IMR-90 (cell line): ENCODE measurements around the gene CGRRF1. TPM values are rescaled to one million over a fixed set of nuclear protein-coding genes. Genes with fewer than 3 reads are reported as not detected.

Experiments used
- ATAC-seq: fragments of 200-7000 bp; cut with Tn5 transposase; 2 replicates; pipeline ENCODE4 v1.9.1; 2020; ENCODE audit warnings: low read depth, mild to moderate bottlenecking, moderate library complexity
- BruUV-seq: library from RNA; stranded (reverse); fragments of 400-500 nt; replicated peaks from 2 replicates; lab custom pipeline; 2021; lab: Mats Ljungman, UMichigan
- CTCF ChIA-PET: fragments of 300-600 bp; formaldehyde crosslinking; extraction: SDS; loops from one replicate; lab custom pipeline; 2021; ENCODE audit warnings: antibody characterized with exemption; lab: Yijun Ruan, JAX
- POLR2A ChIA-PET: fragments of 300-600 bp; sonication (Branson Sonifier 250); formaldehyde crosslinking; loops from one replicate; lab custom pipeline; 2022; ENCODE audit warnings: antibody characterized with exemption; ENCODE audit not compliant: unreplicated experiment; lab: Charles Lee
- DNase-seq: peaks from one replicate; pipeline ENCODE4 v3.0.0; 2013
- H2AFZ ChIP-seq: replicated peaks from 2 replicates; pipeline ENCODE3; 2013; ENCODE audit warnings: low read length, mild to moderate bottlenecking; ENCODE audit not compliant: poor library complexity
- H2AK5ac ChIP-seq: 2 replicates; pipeline ENCODE4 v1.6.1; 2013; ENCODE audit warnings: low read depth, low read length, inconsistent platforms
- H2AK9ac ChIP-seq: replicated peaks from 2 replicates; pipeline ENCODE3; 2013; ENCODE audit warnings: mild to moderate bottlenecking, low read depth, low read length, moderate library complexity; ENCODE audit not compliant: poor library complexity
- H2BK120ac ChIP-seq: 2 replicates; pipeline ENCODE4 v1.6.1; 2013; ENCODE audit warnings: low read depth, low read length, inconsistent platforms
- H2BK15ac ChIP-seq: 3 replicates; pipeline ENCODE4 v1.6.1; 2013; ENCODE audit warnings: low read depth, low read length, inconsistent platforms
- H2BK20ac ChIP-seq: 2 replicates; pipeline ENCODE4 v1.6.1; 2013; ENCODE audit warnings: low read depth, mild to moderate bottlenecking, inconsistent platforms, low read length, moderate library complexity
- H2BK5ac ChIP-seq: 2 replicates; pipeline ENCODE4 v1.6.1; 2013; ENCODE audit warnings: mild to moderate bottlenecking, low read depth, low read length, inconsistent platforms; ENCODE audit not compliant: poor library complexity, severe bottlenecking
- H3K14ac ChIP-seq: replicated peaks from 2 replicates; pipeline ENCODE4 v1.6.1; 2013; ENCODE audit warnings: low read depth, low read length, inconsistent platforms
- H3K18ac ChIP-seq: 2 replicates; pipeline ENCODE4 v1.6.1; 2013; ENCODE audit warnings: low read depth, low read length, control low read depth
- H3K23ac ChIP-seq: 2 replicates; pipeline ENCODE4 v1.6.1; 2013; ENCODE audit warnings: low read depth, low read length, inconsistent platforms
- H3K27ac ChIP-seq: 2 replicates; pipeline ENCODE4 v1.5.1; 2013; ENCODE audit warnings: mild to moderate bottlenecking, control low read depth, low read length; ENCODE audit not compliant: insufficient read depth
- H3K27me3 ChIP-seq: 2 replicates; pipeline ENCODE4 v1.6.1; 2013; ENCODE audit warnings: low read length; ENCODE audit not compliant: control insufficient read depth, insufficient read depth
- H3K36me3 ChIP-seq: 2 replicates; pipeline ENCODE4 v1.6.1; 2013; ENCODE audit warnings: low read length, mixed read lengths; ENCODE audit not compliant: control insufficient read depth, insufficient read depth
- H3K4ac ChIP-seq: 2 replicates; pipeline ENCODE4 v1.6.1; 2013; ENCODE audit warnings: low read depth, low read length, inconsistent platforms
- H3K4me1 ChIP-seq: 2 replicates; pipeline ENCODE4 v1.6.1; 2013; ENCODE audit warnings: low read length, mixed read lengths; ENCODE audit not compliant: control insufficient read depth, insufficient read depth
- H3K4me2 ChIP-seq: 2 replicates; pipeline ENCODE4 v1.6.1; 2013; ENCODE audit warnings: low read depth, mild to moderate bottlenecking, control low read depth, low read length, moderate library complexity
- H3K4me3 ChIP-seq: 2 replicates; pipeline ENCODE4 v1.5.1; 2013; ENCODE audit warnings: low read depth, mild to moderate bottlenecking, control low read depth, low read length, moderate library complexity; ENCODE audit not compliant: insufficient read depth
- H3K56ac ChIP-seq: 2 replicates; pipeline ENCODE4 v1.6.1; 2013; ENCODE audit warnings: low read length, inconsistent platforms; ENCODE audit not compliant: insufficient read depth; ENCODE audit errors: extremely low read depth
- H3K79me1 ChIP-seq, 2 experiments: 2 replicates each; pipeline ENCODE4 v1.6.1; 2013; ENCODE audit warnings: low read length in 2 of 2, inconsistent platforms in 1 of 2, low read depth in 1 of 2
- H3K9ac ChIP-seq: 2 replicates; pipeline ENCODE4 v1.6.1; 2013; ENCODE audit warnings: low read depth, low read length, control low read depth
- H3K9me1 ChIP-seq: 2 replicates; pipeline ENCODE4 v1.6.1; 2013; ENCODE audit warnings: low read length, inconsistent platforms; ENCODE audit not compliant: insufficient read depth
- H3K9me3 ChIP-seq: 2 replicates; pipeline ENCODE4 v1.6.1; 2013; ENCODE audit warnings: low read length; ENCODE audit not compliant: control insufficient read depth, insufficient read depth
- H4K20me1 ChIP-seq: 2 replicates; pipeline ENCODE4 v1.6.1; 2013; ENCODE audit warnings: low read length, inconsistent platforms; ENCODE audit not compliant: insufficient read depth
- H4K5ac ChIP-seq: 2 replicates; pipeline ENCODE4 v1.6.1; 2013; ENCODE audit warnings: mild to moderate bottlenecking, low read depth, low read length, control low read depth
- H4K8ac ChIP-seq, 2 experiments: 2 replicates each; pipeline ENCODE4 v1.6.1; 2013; ENCODE audit warnings: low read depth in 2 of 2, low read length in 2 of 2, control low read depth in 1 of 2, inconsistent platforms in 1 of 2
- H4K91ac ChIP-seq: 2 replicates; pipeline ENCODE4 v1.6.1; 2013; ENCODE audit warnings: low read depth, low read length, inconsistent platforms; ENCODE audit not compliant: insufficient read depth
- BHLHE40 ChIP-seq: fragments of 150-350 bp; IDR thresholded peaks from 2 replicates; pipeline ENCODE4 v1.6.1; 2016; ENCODE audit warnings: mild to moderate bottlenecking, low read depth, low read length
- CEBPB ChIP-seq: IDR thresholded peaks from 2 replicates; pipeline ENCODE4 v1.6.1; 2012; ENCODE audit warnings: low read depth, low read length, improper control_type of control experiment
- CHD1 ChIP-seq: IDR thresholded peaks from 2 replicates; pipeline ENCODE4 v1.6.1; 2012; ENCODE audit warnings: low read depth, low read length, improper control_type of control experiment
- FOS ChIP-seq: fragments of 150-350 bp; IDR thresholded peaks from 2 replicates; pipeline ENCODE4 v1.6.1; 2016; ENCODE audit warnings: low read depth, low read length
- MAFK ChIP-seq: IDR thresholded peaks from 2 replicates; pipeline ENCODE4 v1.6.1; 2012; ENCODE audit warnings: low read depth, low read length, improper control_type of control experiment
- MXI1 ChIP-seq: IDR thresholded peaks from 2 replicates; pipeline ENCODE4 v1.6.1; 2012; ENCODE audit warnings: low read depth, mild to moderate bottlenecking, low read length, moderate library complexity, borderline replicate concordance
- NFE2L2 ChIP-seq: fragments of 150-350 bp; IDR thresholded peaks from 2 replicates; pipeline ENCODE4 v1.6.1; 2016; ENCODE audit warnings: low read depth, mild to moderate bottlenecking, low read length
- RAD21 ChIP-seq: IDR thresholded peaks from 2 replicates; pipeline ENCODE4 v1.6.1; 2012; ENCODE audit warnings: low read length, improper control_type of control experiment
- RCOR1 ChIP-seq: IDR thresholded peaks from 2 replicates; pipeline ENCODE4 v1.6.1; 2012; ENCODE audit warnings: mild to moderate bottlenecking, low read length, improper control_type of control experiment; ENCODE audit not compliant: insufficient replicate concordance
- RFX5 ChIP-seq: IDR thresholded peaks from 2 replicates; pipeline ENCODE4 v1.8.0; 2012; ENCODE audit warnings: low read depth, mild to moderate bottlenecking, low read length, moderate library complexity
- SMC3 ChIP-seq: fragments of 150-350 bp; IDR thresholded peaks from 2 replicates; pipeline ENCODE4 v1.6.1; 2016; ENCODE audit warnings: low read depth, mild to moderate bottlenecking, antibody characterized with exemption, low read length, moderate library complexity
- USF2 ChIP-seq: fragments of 150-350 bp; IDR thresholded peaks from 2 replicates; pipeline ENCODE4 v1.6.1; 2017; ENCODE audit warnings: mild to moderate bottlenecking, antibody characterized with exemption, low read length, low read depth
- WGBS, 2 experiments: methylation state at CpG; one replicate each; pipeline versions ENCODE4 v1.1.5 to v1.1.7; 2013; ENCODE audit warnings: missing lambda C conversion rate in 2 of 2; ENCODE audit not compliant: insufficient read length in 1 of 2; ENCODE audit errors: extremely low coverage in 2 of 2; 5-methylcytosine and 5-hydroxymethylcytosine counted together
- dilution Hi-C: fragments of 300-500 bp; cut with HindIII; formaldehyde crosslinking; loops from one replicate; pipeline ENCODE4 v1.14.3; 2018; ENCODE audit warnings: low sequenced_read_pairs; ENCODE audit not compliant: unreplicated experiment
- in situ Hi-C: fragments of 300-500 bp; cut with MboI; formaldehyde crosslinking; loops from 3 replicates; pipeline ENCODE4 v1.14.3; 2019; ENCODE audit warnings: low sequenced_read_pairs, inconsistent platforms, mixed read lengths
- intact Hi-C: fragments of 100-400 bp; cut with micrococcal nuclease; formaldehyde crosslinking; loops from 2 replicates; pipeline ENCODE4 v1.10.0; 2022
- polyA plus RNA-seq, 3 experiments: library from polyadenylated mRNA; depleted of rRNA; stranded (reverse); fragments of >200 nt; gene quantifications; 2 replicates each; pipeline ENCODE4 v1.2.3, GENCODE V29; 2012; ENCODE audit warnings: low replicate concordance in 1 of 3
- total RNA-seq: library from RNA; depleted of rRNA; stranded (reverse); fragments of >200 nt; gene quantifications from 2 replicates; pipeline ENCODE4 v1.2.3, GENCODE V29; 2012
- TF ChIP-seq, protein P1 (sequence below): conservative IDR thresholded peaks from 2 replicates; pipeline ENCODE4 v1.5.1; 2012; ENCODE audit warnings: mild to moderate bottlenecking, low read depth, low read length, improper control_type of control experiment
- TF ChIP-seq, protein P2 (sequence below): fragments of 150-350 bp; IDR thresholded peaks from 2 replicates; pipeline ENCODE4 v1.6.1; 2016; ENCODE audit warnings: low read depth, mild to moderate bottlenecking, low read length, moderate library complexity, borderline replicate concordance

Gene CGRRF1
- total and polyA plus RNA-seq, 2 of the 4 experiments (the other 2 are of a cell fraction), result 6.0 to 13.8 TPM

DNA sequence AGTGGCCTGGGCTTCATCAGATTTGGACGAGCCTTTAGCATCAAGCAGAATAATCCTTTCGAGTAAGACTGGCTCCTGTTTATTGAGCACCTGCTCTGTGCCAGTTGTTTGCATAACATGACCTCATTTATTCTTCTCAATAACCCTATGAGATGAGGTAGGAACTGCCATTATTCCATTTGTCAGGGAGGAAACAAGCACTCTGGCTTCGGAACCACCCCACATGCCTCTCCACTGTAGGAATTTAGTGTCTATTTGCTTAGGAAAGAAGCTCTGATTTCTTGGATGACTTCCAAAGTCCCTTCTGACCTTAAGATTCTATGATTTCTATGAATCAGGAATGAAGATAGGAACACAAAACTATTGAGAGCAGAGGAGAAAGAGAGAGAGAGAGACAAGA lies 68.3 kb downstream of the CGRRF1 start:
- dilution Hi-C loops, result no loop called here
- DNase-seq, result peak; percentile 78
- peak overlapping the region; percentile 4; the same call in 1 of the 2 replicates for H3K27ac ChIP-seq

More for the DNA sequence above, 68.3 kb downstream of the CGRRF1 start:
- Histone ChIP-seq H3K4me3 (no peak overlapping the region), H3K4ac (no peak overlapping the region), H3K9me1 (peaks cover 39% of the 10 kb centered on the region), H2BK15ac (no peak overlapping the region), H4K20me1 (peaks cover 88% of the 10 kb centered on the region), H4K91ac (no peak overlapping the region), H3K36me3 (peaks cover 12% of the 10 kb centered on the region), H4K5ac (no peak overlapping the region), H3K14ac (0 out of 2 replicates have a peak overlapping the region, but pooled peaks have one; percentile 20), H3K4me2 (no peak overlapping the region; the same call in 1 of the 2 replicates), H3K18ac (no peak overlapping the region), H3K9me3 (no peaks in the 10 kb centered on the region), H2AFZ (no peak overlapping the region), H2AK9ac (peak overlapping the region; percentile 48), H2AK5ac (peak overlapping the region; percentile 43; the same call in 1 of the 2 replicates), H3K23ac (peak overlapping the region; percentile 22; the same call in 1 of the 2 replicates), H3K9ac (no peak overlapping the region), H2BK5ac (peak overlapping the region; percentile 14), H3K56ac (no peak overlapping the region), H4K8ac (no peak overlapping the region), H2BK120ac (no peak overlapping the region), H3K4me1 (peaks cover 38% of the 10 kb centered on the region), H2BK20ac (no peak overlapping the region), H3K79me1 (peaks cover 39 to 88% of the 10 kb centered on the region in 2 experiments), H3K27me3 (no peaks in the 10 kb centered on the region)
- intact Hi-C loops, result loop anchor here (2.0 kb wide), 1 partner anchor 13 kb away; no protein-coding TSS in a partner anchor
- WGBS, 2 experiments, result no CpG with 5 or more reads among the region's 3 CpGs
- TF ChIP-seq MAFK, result no peak
- no peak for TF ChIP-seq MXI1
- no peak for TF ChIP-seq NFE2L2
- TF ChIP-seq, protein P1, sequence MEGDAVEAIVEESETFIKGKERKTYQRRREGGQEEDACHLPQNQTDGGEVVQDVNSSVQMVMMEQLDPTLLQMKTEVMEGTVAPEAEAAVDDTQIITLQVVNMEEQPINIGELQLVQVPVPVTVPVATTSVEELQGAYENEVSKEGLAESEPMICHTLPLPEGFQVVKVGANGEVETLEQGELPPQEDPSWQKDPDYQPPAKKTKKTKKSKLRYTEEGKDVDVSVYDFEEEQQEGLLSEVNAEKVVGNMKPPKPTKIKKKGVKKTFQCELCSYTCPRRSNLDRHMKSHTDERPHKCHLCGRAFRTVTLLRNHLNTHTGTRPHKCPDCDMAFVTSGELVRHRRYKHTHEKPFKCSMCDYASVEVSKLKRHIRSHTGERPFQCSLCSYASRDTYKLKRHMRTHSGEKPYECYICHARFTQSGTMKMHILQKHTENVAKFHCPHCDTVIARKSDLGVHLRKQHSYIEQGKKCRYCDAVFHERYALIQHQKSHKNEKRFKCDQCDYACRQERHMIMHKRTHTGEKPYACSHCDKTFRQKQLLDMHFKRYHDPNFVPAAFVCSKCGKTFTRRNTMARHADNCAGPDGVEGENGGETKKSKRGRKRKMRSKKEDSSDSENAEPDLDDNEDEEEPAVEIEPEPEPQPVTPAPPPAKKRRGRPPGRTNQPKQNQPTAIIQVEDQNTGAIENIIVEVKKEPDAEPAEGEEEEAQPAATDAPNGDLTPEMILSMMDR, result no peak
- TF ChIP-seq CHD1, result no peak
- TF ChIP-seq CEBPB, result no peak
- TF ChIP-seq BHLHE40, result no peak
- no peak for TF ChIP-seq RFX5
- TF ChIP-seq SMC3, result no peak
- TF ChIP-seq FOS, result no peak
- TF ChIP-seq, protein P2, sequence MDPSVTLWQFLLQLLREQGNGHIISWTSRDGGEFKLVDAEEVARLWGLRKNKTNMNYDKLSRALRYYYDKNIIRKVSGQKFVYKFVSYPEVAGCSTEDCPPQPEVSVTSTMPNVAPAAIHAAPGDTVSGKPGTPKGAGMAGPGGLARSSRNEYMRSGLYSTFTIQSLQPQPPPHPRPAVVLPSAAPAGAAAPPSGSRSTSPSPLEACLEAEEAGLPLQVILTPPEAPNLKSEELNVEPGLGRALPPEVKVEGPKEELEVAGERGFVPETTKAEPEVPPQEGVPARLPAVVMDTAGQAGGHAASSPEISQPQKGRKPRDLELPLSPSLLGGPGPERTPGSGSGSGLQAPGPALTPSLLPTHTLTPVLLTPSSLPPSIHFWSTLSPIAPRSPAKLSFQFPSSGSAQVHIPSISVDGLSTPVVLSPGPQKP, result no peak
- TF ChIP-seq RCOR1, result no peak
- no peak for TF ChIP-seq RAD21
- no peak for TF ChIP-seq USF2
- ATAC-seq, result peak; percentile 48
- no TSS peak for BruUV-seq
- in situ Hi-C loops, result no loop called here
- ChIA-PET POLR2A (interaction anchor here (1.1 kb wide), 1 partner anchor 13 kb away, joined by 4 read pairs; no protein-coding TSS in a partner anchor), CTCF (interaction anchor here (0.7 kb wide), 1 partner anchor 195 kb away, joined by 4 read pairs; no protein-coding TSS in a partner anchor)
